Measurements from ENCODE around the gene SEMA5A.

SEMA5A gene

GRCh38 chr5:9118852-9119251 lies 427.0 kb downstream of the SEMA5A start:
- DNase-seq (ENCODE audit: low read depth in 2 of 2) = no peak

- DNase-seq (ENCODE audit: low read depth in 2 of 2) = no peak
Measured at GRCh38 chr5:9115093-9115492, 430.8 kb downstream of the SEMA5A start.

DNA sequence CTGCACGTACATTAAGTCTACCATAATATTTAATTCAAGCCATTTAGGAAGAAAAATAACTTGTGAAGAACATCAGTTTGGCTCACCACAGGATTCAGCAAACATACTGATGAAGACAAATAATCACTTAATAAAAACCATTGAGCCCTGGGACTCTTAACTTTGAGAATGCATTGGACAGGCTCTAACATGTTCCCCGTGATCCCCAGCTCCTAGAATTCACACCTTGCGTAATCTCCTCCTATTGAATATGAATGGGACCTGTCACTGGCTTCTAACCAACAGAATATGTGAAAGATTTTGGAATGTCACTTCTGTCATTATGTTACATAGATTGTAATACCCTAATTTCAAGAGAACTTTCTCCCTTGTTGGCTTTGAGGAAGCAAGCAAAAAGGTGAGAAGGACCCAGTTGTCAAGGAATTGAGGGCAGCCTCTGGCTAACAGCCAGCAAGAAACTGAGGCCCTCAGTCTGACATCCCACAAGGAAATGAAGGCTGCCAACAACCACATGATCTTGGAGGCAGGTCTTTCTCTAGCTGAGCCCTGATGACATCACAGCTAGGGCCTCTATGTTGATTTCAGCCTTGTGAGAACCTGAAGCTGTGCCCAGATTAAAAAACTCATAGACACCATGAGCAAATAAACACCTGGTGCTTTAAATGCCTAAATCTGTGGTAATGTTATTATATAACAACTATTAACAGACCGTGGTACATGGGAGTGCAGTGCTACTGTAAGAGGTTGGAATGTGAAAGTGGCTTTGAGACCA lies 433.2 kb downstream of the SEMA5A start:
- no peak for DNase-seq (ENCODE audit: low read depth in 2 of 2)

DNA sequence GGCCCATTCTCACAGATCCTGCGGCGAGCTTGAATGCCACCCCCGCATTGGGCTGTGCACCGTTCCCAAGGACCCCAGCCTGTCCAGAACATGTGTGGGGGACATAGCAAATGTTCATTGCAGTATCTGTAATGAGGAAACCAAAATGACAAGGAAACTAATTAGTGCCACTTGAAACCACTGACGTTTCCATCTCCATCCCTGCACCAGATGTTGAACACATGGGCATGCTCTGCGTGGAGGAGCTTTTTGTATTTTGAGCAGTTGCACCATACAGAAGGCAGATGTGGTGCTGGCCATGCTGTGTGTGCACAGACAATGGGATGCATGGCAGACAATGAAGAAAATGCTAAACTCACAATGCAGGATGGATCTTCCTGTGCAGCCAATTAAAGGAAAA lies 437.7 kb downstream of the SEMA5A start:
- DNase-seq (ENCODE audit: low read depth in 2 of 2) = no peak

DNA sequence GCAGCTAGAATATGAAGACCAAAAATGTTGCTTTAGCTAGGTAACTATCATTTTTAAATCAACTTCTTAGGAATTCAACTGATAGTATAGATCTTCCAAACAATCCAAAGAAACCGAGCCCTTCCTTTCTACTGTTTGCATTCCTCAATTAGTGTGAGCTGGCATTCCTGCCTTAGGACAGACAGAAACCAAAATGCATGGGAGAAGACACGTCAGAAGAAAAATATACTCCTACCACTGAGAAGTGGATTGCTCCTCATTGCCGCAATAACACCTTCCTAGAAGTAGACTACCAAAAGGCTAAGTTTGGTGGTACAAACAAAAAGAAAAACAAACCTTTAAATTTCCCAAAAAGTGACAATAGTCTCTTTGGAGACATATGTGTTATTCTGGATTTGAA lies 440.0 kb downstream of the SEMA5A start:
- DNase-seq (ENCODE audit: low read depth in 2 of 2) = no peak

DNA sequence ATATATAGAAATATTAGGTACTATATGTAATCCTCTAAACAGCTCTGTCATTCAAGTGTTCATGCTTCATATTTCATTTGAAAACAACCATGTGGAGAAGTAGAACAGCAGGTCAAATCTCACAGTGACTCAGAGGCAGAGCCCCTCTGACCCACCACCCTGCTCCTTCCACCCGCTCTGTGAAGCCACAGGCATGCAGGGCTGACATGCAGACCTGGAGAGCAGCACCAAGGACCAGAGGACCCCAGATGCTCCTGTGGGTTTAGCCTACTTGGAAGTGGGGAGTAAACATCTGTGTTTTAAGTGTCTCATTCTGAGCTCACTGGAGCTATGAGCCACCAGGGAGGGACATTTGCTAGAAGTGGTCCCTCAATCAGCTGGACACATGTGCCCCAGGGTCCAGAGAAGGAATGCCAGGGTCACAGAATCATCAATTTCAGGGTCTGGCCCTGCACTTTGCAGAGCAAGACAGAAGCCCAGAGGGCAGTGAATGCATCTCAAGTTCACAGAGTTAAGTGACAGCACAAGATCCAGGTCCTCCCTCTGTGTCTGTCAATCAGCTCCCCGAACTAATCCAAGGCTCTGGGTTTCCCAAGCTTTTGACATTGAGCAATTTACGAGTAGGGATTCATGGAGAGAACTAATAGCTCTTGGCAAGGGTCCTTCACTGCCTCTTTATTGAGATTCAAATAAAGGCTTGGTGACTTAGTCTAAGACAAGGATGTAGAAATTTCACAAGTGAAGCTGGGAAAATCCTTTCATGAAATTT lies 441.1 kb downstream of the SEMA5A start:
- no peak for DNase-seq (ENCODE audit: low read depth in 2 of 2)

- no peak for DNase-seq (ENCODE audit: low read depth in 2 of 2)
Measured at GRCh38 chr5:9103290-9103689, 442.6 kb downstream of the SEMA5A start.

DNA sequence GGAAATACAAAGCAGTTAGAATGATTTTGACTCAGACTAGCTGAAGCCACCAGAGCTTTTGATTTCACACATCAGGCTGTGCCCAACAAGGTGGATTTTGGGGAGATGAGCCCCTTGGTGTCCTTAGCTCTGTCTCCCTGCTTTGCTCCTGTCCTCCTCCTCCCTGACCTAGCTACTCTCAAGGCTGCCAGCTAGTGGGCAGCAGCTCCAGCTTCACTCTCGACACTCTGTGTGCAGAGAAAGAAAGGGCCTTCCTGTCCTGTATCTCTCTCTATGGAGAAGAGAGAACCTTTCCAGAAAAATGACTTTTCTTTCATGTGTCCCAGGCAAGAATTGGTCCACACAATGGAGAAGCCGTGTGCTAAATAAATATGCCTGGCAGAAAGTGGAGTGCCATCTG lies 446.2 kb downstream of the SEMA5A start:
- no peak for DNase-seq (ENCODE audit: low read depth in 2 of 2)

GRCh38 chr5:9098990-9099389 lies 446.9 kb downstream of the SEMA5A start:
- DNase-seq (ENCODE audit: low read depth in 2 of 2) = no peak

DNA sequence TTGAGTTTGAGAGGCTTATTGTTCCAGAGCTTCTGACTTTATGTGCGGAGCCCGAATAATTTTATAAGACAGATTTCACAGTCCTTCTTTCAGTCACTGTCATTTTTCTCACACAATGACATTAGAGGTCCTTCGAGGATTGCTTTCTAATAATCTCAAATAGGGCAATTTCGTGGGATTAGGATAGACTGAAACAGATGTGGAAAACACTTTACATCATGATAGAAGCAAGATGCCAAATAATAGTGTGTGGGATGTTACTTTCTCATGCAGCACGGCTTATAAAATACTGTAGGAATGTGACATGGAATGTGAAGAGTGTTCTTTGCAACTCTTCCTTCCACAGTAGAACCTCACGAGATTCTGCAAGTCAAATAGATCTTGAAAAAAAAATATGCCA lies 451.3 kb downstream of the SEMA5A start:
- DNase-seq (ENCODE audit: low read depth in 2 of 2) = no peak

GRCh38 chr5:9091896-9092662 lies 453.8 kb downstream of the SEMA5A start:
- DNase-seq (ENCODE audit: low read depth in 2 of 2) = no peak

DNA sequence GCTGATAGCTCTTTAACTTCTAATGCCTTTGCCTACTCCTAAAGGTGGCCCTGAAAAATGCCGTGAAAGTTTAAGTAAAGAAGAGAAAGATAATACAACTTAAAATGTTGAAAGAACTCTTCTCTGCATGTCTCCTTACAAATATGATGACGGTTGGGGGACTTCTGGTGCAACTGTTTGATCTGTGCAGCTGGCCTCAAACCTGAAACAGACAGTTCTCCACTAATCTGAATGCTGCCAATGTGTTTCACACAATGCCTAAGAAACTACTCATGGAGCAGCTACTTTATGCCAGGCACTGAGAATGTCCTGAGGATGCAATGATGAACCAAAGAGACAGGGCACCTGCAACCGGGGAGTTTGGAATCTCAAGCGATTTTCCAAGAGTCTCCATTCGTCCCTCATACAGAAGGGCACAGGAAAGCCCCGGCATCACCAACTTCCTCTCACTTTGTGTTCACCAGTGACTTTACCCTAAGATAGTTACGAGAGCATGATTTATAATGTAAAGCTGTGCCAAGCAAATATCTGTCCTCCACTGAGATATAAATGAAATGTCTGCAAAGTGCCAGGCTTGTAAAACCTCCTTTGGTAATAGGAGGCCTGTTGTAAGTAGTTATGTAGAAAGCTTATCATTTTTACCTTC lies 455.4 kb downstream of the SEMA5A start:
- no peak for DNase-seq (ENCODE audit: low read depth in 2 of 2)

DNA sequence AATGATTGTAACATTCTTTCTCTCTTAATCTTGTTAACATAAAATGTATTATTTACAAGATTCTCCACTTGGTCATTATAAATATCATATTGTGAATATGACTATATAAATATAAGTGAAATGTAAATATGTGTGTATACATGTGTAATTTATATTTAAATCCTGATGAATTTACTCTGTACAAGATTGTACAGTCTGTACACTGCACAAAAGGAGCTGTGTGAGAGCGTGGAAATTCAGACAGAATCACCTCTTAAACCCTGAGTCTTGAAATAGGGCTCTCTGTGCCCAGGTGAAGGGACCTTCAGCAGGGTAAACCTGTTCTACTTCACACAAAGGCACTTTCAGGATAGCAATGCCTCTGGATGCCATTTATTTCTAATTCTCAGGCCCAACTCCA lies 456.0 kb downstream of the SEMA5A start:
- no peak for DNase-seq (ENCODE audit: low read depth in 2 of 2)

DNA sequence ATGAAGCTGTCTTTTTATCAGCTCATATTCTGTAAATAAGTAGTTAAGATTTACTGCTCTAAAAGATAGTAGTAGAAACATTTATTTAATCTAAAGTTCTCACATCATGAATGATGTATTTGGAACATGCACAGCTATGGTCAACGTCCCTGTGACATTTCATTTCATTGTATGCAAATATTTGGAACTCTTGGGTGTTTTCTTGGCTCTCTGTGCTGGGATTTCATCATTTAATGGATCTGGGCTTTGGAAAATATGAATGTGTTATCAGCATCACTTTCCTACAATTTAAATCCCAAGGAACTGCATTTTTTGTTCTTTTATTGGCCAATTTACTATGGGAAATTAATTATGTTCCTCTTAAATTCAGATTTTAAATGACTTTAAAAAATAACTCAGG lies 462.9 kb downstream of the SEMA5A start:
- DNase-seq (ENCODE audit: low read depth in 2 of 2) = no peak

DNA sequence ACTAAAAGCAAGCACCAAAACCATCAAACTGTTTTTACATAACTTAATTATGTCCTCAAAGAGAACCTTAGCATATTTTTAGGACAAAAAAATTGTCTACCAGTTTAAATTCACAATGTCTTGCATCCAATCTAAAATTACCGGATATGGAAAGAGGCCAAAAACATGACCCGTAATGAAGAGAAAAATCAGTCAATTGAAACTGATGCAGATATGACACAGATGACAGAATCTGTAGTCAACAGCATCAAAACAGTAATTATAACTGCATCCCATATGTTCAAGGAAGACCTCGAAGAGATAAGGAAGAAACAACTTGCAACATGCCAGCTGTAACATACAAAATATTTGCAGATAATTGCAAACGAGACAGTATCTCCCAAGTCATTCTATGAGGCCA lies 473.2 kb downstream of the SEMA5A start:
- DNase-seq (ENCODE audit: low read depth in 2 of 2) = no peak

GRCh38 chr5:9071524-9071923 lies 474.4 kb downstream of the SEMA5A start:
- no peak for DNase-seq (ENCODE audit: low read depth in 2 of 2)

DNA sequence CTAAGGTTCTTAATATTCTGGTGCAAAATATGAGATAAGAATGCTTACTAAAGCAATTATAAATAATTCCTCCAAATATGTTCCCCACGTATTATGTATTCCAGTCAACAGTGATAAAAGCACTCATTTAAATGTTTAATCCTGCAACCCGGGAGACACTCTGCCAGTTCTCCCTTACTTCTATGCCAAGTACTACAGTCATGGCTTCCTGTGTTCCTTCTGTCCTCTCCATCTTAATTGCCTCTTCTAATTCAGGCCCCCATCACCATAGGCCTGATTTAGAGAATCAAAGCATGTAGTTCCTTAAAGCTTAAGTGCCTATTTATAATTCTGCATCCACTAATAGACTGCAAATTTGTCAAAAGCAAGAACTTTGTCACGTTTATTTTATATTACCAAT lies 474.8 kb downstream of the SEMA5A start:
- DNase-seq (ENCODE audit: low read depth in 2 of 2) = no peak

DNA sequence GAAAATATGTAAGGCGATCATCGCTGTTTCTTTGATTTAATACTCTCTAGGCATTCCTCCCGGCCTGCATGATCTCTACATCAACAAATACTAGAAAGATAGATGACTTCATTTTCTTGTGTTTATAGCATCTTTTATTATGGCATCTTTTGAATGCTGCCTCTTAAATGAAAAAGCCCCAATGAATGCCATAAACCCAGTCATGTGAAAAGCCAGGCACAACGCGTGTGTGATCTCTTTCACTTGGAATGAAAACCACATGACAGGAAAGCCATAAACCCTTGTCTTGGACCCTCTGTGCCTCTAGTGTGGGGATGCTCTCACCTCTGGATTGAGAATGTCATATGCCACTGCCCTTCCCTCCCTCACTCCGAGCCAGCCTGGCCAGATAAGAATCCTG lies 476.2 kb downstream of the SEMA5A start:
- DNase-seq (ENCODE audit: low read depth in 2 of 2) = no peak

- no peak for DNase-seq (ENCODE audit: low read depth in 2 of 2)
Measured at GRCh38 chr5:9067154-9067553, 478.7 kb downstream of the SEMA5A start.

GRCh38 chr5:9066349-9066748 lies 479.5 kb downstream of the SEMA5A start:
- no peak for DNase-seq (ENCODE audit: low read depth in 2 of 2)

GRCh38 chr5:9063615-9064245 lies 482.1 kb downstream of the SEMA5A start:
- DNase-seq (ENCODE audit: low read depth in 2 of 2) = no peak

- DNase-seq (ENCODE audit: low read depth in 2 of 2) = no peak
Measured at GRCh38 chr5:9062873-9063272, 483.0 kb downstream of the SEMA5A start.
